Neutrophil (primary cell): ENCODE data around the gene ACTMAP.

Source experiments
- H3K27ac ChIP-seq: fragments of 200-600 bp; sonication (generic); 2 replicates; pipeline ENCODE4 v1.5.1; 2016; ENCODE audit warnings: mild to moderate bottlenecking, moderate library complexity
- H3K27me3 ChIP-seq: fragments of 200-600 bp; sonication (generic); 2 replicates; pipeline ENCODE4 v1.6.0; 2016; ENCODE audit warnings: mild to moderate bottlenecking
- H3K36me3 ChIP-seq: fragments of 200-600 bp; sonication (generic); 2 replicates; pipeline ENCODE4 v1.5.1; 2017
- H3K4me1 ChIP-seq, 2 experiments: fragments of 200-600 bp in 1 of 2; sonication (generic) in 1 of 2; 1 replicate in 1 of 2; 2 replicates in 1 of 2; pipeline versions ENCODE4 v1.5.1 to v1.6.1; 2013 to 2016; ENCODE audit warnings: low read depth in 1 of 2, low read length in 1 of 2, mild to moderate bottlenecking in 1 of 2, moderate library complexity in 1 of 2; ENCODE audit not compliant: control insufficient read depth in 1 of 2, insufficient read depth in 1 of 2
- H3K4me3 ChIP-seq, 2 experiments: fragments of 200-600 bp in 1 of 2; sonication (generic) in 1 of 2; 1 replicate in 1 of 2; 2 replicates in 1 of 2; pipeline ENCODE4 v1.5.1; 2013 to 2016; ENCODE audit warnings: low read depth in 1 of 2, low read length in 1 of 2, mild to moderate bottlenecking in 1 of 2, moderate library complexity in 1 of 2
- H3K9me3 ChIP-seq: fragments of 200-600 bp; sonication (generic); 2 replicates; pipeline ENCODE4 v1.5.1; 2016
- TF ChIP-seq, protein P1 (sequence below): fragments of 200-600 bp; sonication (generic); IDR thresholded peaks from 2 replicates; pipeline ENCODE4 v1.5.1; 2016; ENCODE audit warnings: antibody characterized with exemption

ACTMAP gene

DNA sequence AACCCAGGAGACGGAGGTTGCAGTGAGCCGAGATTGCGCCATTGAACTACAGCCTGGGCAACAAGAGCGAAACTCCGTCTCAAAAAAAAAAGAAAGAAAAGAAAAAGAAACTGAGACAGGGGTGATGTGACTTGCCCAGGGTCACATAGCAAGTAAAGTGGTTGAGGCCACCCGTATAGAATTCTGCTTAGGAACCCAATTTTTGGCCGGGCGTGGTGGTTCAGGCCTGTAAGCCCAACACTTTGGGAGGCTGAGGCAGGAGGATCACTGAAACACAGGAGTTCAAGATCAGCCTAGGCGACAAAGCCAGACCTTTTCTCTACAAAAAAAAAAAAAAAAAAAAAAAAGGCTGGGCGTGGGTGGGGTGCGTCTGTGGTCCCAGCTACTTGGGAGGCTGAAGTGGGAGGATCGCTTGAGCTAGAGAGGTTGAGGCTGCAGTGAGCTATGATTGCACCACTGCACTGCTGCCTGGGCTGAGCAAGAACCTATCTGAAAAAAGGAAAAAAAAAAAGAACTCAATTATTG, 2.0 kb upstream of the ACTMAP start:
- no peaks in the 10 kb centered on the region for H3K27me3 ChIP-seq
- peaks cover 2% of the 10 kb centered on the region for H3K36me3 ChIP-seq
- H3K4me3 ChIP-seq = peak overlapping the region in 1 of 2 experiments; percentile 81
- no peaks in the 10 kb centered on the region for H3K9me3 ChIP-seq
- TF ChIP-seq, protein P1, sequence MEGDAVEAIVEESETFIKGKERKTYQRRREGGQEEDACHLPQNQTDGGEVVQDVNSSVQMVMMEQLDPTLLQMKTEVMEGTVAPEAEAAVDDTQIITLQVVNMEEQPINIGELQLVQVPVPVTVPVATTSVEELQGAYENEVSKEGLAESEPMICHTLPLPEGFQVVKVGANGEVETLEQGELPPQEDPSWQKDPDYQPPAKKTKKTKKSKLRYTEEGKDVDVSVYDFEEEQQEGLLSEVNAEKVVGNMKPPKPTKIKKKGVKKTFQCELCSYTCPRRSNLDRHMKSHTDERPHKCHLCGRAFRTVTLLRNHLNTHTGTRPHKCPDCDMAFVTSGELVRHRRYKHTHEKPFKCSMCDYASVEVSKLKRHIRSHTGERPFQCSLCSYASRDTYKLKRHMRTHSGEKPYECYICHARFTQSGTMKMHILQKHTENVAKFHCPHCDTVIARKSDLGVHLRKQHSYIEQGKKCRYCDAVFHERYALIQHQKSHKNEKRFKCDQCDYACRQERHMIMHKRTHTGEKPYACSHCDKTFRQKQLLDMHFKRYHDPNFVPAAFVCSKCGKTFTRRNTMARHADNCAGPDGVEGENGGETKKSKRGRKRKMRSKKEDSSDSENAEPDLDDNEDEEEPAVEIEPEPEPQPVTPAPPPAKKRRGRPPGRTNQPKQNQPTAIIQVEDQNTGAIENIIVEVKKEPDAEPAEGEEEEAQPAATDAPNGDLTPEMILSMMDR = no peak
- peak overlapping the region; percentile 91 for H3K27ac ChIP-seq
- peaks cover 64 to 81% of the 10 kb centered on the region in 2 experiments for H3K4me1 ChIP-seq

DNA sequence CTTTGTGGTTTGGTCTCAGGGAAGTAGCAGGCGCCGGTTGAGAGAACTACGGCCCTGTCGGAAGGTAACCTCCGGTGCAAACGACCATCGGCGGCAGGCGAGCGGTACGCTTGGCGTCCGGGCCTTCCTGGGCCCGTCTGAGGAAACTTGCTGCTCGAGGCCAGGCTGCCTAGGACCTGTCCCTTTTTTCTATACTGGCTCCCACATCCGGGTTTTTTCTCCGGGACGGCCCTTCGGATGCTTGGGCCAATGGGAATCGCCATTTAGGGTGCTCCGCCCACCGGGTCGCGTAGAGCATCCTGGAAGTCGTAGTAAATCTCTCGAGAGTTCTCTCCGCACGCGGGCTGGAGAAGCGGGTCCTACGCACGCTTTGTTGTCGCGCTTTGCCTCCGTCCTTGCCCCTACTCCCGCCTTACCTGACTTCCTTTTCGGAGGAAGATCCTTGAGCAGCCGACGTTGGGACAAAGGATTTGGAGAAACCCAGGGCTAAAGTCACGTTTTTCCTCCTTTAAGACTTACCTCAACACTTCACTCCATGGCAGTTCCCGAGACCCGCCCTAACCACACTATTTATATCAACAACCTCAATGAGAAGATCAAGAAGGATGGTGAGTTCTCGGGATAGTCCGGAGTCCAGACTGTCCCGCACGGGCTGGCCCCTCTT, 729 bp upstream of the ACTMAP start, which contains the start of gene SNRPA:
Gene SNRPA, plus strand, starts transcription at position 330 of the 664 bp plus-strand sequence. Its CDS starts 206 bp downstream, at position 536.
- H3K36me3 ChIP-seq = no peaks in the 10 kb centered on the region
- peak within 1 kb of the TSS; percentile 81 to 91 for H3K4me3 ChIP-seq
- peaks cover 50 to 68% of the 10 kb centered on the region in 2 experiments for H3K4me1 ChIP-seq
- H3K9me3 ChIP-seq = no peaks in the 10 kb centered on the region
- H3K27me3 ChIP-seq = no peaks in the 10 kb centered on the region
- H3K27ac ChIP-seq = peak within 1 kb of the TSS; percentile 91
- TF ChIP-seq, protein P1 = peak; percentile 3

DNA sequence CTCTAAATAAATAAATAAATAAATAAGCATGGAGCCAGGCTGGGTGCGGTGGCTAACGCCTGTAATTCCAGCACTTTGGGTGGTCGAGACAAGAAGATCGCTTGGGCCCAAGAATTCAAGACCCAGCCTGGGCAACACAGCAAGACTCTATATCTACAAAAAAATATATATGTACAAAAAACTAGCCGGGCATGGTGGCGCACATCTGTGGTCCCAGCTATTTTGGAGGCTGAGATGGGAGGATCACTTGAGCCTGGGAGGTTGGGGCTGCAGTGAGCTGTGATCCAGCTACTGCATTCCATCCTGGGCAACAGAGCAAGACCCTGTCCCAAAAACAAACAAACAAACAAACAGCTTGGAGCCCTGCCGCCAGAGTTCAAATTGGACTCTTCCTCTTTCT, 2.7 kb downstream of the ACTMAP start:
- H3K36me3 ChIP-seq = peaks cover 7% of the 10 kb centered on the region
- no peak overlapping the region for H3K4me3 ChIP-seq
- H3K27ac ChIP-seq = peak overlapping the region; percentile 91
- TF ChIP-seq, protein P1 = no peak
- H3K4me1 ChIP-seq = peaks cover 34 to 44% of the 10 kb centered on the region in 2 experiments
- no peaks in the 10 kb centered on the region for H3K27me3 ChIP-seq
- no peaks in the 10 kb centered on the region for H3K9me3 ChIP-seq

DNA sequence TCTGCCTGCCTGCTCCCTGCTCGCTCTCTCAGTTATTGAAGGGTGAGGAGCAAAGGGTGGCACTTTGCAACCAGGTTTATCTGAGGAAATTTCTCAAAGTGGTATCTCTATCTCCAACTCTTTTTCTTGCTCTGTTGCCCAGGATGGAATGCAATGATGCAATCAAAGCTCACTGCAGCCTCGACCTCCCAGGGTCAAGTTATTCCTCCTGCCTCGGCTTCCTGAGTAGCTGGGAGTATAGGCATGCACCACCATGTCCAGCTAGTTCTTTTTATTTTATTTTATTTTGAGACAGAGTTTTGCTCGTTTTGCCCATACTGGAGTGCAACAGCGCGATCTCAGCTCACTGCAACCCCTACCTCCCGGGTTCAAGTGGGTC, 4.9 kb downstream of the ACTMAP start:
- Histone ChIP-seq H3K4me3 (no peak overlapping the region), H3K4me1 (peaks cover 23 to 29% of the 10 kb centered on the region in 2 experiments), H3K9me3 (no peaks in the 10 kb centered on the region), H3K36me3 (peaks cover 21% of the 10 kb centered on the region), H3K27me3 (no peaks in the 10 kb centered on the region), H3K27ac (no peak overlapping the region)
- TF ChIP-seq, protein P1 = no peak

DNA sequence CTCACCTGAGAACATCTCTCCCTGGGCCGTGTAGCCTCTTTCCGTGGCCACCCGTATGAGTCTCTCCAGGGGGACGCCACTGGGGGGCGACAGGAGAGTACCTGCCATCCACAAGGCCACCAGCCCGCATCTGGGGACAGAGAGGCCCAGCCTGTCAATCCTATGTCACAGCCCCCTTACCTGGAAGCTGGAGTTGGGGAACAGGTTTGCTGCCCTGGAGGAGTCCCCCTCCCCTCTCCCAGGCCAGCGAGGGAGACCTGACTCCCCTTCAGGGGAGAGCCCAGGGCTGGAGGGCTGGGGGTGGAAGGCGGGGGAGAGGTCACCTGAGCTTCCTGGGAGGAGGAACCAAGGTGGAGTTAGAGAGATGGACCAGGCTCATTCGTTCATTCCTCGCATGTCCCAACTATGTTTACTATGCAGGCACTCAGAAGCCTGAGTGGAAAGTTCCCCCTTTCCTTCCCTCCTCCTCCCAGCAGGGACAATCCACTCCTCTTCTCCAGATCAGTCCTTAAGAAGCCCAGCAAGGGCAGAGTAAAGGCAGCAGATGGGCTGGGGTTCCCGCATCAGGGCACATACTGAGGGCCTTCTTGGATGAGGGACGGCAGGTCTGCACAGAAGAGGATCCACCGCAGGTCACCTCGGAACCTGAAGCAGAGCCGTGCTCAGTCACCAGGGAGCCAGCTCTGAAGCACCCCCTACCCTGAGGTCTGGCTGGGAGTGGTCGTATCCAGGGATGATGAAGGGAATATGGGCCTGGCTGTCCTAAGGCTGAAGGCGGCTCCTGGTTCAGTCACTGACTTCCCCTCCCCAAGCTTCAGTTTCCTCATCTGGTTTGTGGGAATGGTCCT, 5.5 kb downstream of the ACTMAP start:
- Histone ChIP-seq H3K36me3 (peaks cover 27% of the 10 kb centered on the region), H3K4me3 (no peak overlapping the region), H3K27ac (no peak overlapping the region), H3K4me1 (peaks cover 19 to 24% of the 10 kb centered on the region in 2 experiments), H3K27me3 (no peaks in the 10 kb centered on the region), H3K9me3 (no peaks in the 10 kb centered on the region)
- TF ChIP-seq, protein P1 = no peak
